H1 (cell line): ENCODE results near the gene AANAT. TPM values are rescaled to one million over a fixed set of nuclear protein-coding genes. Genes with fewer than 3 reads are reported as not detected.

Experiments
- CEBPB ChIP-seq: IDR thresholded peaks from 2 replicates; pipeline ENCODE4 v1.6.1; 2012; ENCODE audit warnings: low read depth, low read length
- FOSL1 ChIP-seq: IDR thresholded peaks from 2 replicates; pipeline ENCODE4 v1.6.1; 2011; ENCODE audit warnings: mild to moderate bottlenecking, low read depth, low read length, moderate library complexity; ENCODE audit not compliant: insufficient read depth
- KDM1A ChIP-seq: fragments of 200-600, 300-600 bp; sonication (generic); IDR thresholded peaks from 2 replicates; pipeline ENCODE4 v1.7.1; 2016; ENCODE audit warnings: mild to moderate bottlenecking, low read length, borderline replicate concordance
- KDM4A ChIP-seq: IDR thresholded peaks from one replicate; pipeline ENCODE4 v1.7.1; 2012; ENCODE audit warnings: low read depth, mild to moderate bottlenecking, moderate library complexity, low read length, inconsistent platforms; ENCODE audit not compliant: severe bottlenecking
- POU5F1 ChIP-seq: IDR thresholded peaks from 2 replicates; pipeline ENCODE4 v1.6.1; 2011; ENCODE audit warnings: low read depth, mild to moderate bottlenecking, low read length, moderate library complexity
- SRF ChIP-seq: IDR thresholded peaks from 2 replicates; pipeline ENCODE4 v1.6.1; 2011; ENCODE audit warnings: mild to moderate bottlenecking, low read depth, low read length, moderate library complexity
- TBP ChIP-seq: IDR thresholded peaks from 2 replicates; pipeline ENCODE4 v1.6.1; 2011; ENCODE audit warnings: low read depth, low read length, improper control_type of control experiment
- polyA plus RNA-seq, 7 experiments: library from polyadenylated mRNA; depleted of rRNA in 3 of 7; stranded (reverse) in 5 of 7; unstranded in 2 of 7; fragments of >200 nt in 5 of 7; fragments of 200-250 nt in 2 of 7; gene quantifications; 1 replicate in 5 of 7; 2 replicates in 1 of 7; 4 replicates in 1 of 7; pipeline versions ENCODE4 v1.2.1 to v1.2.3, GENCODE V29; 2011 to 2013; ENCODE audit warnings: missing spikeins in 2 of 7, mixed read lengths in 2 of 7
- total RNA-seq: library from RNA; stranded (reverse); fragmentation: NEBNext Ultra II Directional; extraction: Animal tissue kit (Norgen Biotek cat#: 25700); gene quantifications from 2 replicates; pipeline ENCODE4 v1.2.1, GENCODE V29; 2021
- TF ChIP-seq, protein P1 (sequence below): fragments of 300-600 bp; sonication (generic); IDR thresholded peaks from 2 replicates; pipeline ENCODE4 v1.7.1; 2012; ENCODE audit warnings: low read length, moderate library complexity, mild to moderate bottlenecking, inconsistent platforms; ENCODE audit not compliant: insufficient replicate concordance
- TF ChIP-seq, protein P2 (sequence below): IDR thresholded peaks from 2 replicates; pipeline ENCODE4 v1.6.1; 2012; ENCODE audit warnings: inconsistent platforms
- TF ChIP-seq, protein P3 (sequence below): IDR thresholded peaks from 2 replicates; pipeline ENCODE4 v1.6.1; 2012; ENCODE audit warnings: inconsistent platforms

The AANAT gene
- total and polyA plus RNA-seq, 2 of the 8 experiments (the other 6 are each of a cell fraction or from before 2014, with no cell fraction given), result 0.53 TPM; not detected in 1

DNA sequence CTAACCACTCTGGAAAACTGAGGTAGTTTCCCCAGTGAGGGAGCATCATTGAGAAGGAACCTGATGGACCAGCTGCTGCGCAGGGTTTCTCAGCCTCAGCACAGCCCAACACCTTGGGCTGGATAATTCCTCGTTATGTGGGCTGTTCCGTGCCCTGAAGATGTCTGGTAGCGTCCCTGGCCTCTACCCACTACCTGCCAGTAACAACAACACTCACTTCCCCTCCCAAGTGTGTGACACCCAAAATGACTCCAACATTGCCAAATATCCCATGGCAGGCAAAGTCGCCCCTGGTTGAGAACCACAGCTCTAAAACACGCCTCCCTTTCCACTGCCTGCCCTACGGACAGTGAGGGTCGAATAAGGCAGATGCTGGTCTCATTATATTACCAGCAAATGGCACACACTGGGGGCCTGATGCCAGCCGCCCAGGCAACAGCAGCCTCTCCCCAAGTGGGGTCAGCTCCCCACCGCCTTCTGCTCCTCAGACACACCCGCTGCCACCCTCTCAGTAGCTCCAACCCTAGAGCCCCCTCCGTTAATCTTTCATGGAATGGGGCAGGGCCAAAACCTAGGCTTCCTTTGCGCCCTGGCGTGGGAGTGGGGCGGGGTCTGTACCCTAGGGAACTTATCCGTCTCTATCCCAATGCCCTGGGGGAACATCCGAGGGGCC lies 32.8 kb downstream of the AANAT start (continued):
- TF ChIP-seq, protein P1, sequence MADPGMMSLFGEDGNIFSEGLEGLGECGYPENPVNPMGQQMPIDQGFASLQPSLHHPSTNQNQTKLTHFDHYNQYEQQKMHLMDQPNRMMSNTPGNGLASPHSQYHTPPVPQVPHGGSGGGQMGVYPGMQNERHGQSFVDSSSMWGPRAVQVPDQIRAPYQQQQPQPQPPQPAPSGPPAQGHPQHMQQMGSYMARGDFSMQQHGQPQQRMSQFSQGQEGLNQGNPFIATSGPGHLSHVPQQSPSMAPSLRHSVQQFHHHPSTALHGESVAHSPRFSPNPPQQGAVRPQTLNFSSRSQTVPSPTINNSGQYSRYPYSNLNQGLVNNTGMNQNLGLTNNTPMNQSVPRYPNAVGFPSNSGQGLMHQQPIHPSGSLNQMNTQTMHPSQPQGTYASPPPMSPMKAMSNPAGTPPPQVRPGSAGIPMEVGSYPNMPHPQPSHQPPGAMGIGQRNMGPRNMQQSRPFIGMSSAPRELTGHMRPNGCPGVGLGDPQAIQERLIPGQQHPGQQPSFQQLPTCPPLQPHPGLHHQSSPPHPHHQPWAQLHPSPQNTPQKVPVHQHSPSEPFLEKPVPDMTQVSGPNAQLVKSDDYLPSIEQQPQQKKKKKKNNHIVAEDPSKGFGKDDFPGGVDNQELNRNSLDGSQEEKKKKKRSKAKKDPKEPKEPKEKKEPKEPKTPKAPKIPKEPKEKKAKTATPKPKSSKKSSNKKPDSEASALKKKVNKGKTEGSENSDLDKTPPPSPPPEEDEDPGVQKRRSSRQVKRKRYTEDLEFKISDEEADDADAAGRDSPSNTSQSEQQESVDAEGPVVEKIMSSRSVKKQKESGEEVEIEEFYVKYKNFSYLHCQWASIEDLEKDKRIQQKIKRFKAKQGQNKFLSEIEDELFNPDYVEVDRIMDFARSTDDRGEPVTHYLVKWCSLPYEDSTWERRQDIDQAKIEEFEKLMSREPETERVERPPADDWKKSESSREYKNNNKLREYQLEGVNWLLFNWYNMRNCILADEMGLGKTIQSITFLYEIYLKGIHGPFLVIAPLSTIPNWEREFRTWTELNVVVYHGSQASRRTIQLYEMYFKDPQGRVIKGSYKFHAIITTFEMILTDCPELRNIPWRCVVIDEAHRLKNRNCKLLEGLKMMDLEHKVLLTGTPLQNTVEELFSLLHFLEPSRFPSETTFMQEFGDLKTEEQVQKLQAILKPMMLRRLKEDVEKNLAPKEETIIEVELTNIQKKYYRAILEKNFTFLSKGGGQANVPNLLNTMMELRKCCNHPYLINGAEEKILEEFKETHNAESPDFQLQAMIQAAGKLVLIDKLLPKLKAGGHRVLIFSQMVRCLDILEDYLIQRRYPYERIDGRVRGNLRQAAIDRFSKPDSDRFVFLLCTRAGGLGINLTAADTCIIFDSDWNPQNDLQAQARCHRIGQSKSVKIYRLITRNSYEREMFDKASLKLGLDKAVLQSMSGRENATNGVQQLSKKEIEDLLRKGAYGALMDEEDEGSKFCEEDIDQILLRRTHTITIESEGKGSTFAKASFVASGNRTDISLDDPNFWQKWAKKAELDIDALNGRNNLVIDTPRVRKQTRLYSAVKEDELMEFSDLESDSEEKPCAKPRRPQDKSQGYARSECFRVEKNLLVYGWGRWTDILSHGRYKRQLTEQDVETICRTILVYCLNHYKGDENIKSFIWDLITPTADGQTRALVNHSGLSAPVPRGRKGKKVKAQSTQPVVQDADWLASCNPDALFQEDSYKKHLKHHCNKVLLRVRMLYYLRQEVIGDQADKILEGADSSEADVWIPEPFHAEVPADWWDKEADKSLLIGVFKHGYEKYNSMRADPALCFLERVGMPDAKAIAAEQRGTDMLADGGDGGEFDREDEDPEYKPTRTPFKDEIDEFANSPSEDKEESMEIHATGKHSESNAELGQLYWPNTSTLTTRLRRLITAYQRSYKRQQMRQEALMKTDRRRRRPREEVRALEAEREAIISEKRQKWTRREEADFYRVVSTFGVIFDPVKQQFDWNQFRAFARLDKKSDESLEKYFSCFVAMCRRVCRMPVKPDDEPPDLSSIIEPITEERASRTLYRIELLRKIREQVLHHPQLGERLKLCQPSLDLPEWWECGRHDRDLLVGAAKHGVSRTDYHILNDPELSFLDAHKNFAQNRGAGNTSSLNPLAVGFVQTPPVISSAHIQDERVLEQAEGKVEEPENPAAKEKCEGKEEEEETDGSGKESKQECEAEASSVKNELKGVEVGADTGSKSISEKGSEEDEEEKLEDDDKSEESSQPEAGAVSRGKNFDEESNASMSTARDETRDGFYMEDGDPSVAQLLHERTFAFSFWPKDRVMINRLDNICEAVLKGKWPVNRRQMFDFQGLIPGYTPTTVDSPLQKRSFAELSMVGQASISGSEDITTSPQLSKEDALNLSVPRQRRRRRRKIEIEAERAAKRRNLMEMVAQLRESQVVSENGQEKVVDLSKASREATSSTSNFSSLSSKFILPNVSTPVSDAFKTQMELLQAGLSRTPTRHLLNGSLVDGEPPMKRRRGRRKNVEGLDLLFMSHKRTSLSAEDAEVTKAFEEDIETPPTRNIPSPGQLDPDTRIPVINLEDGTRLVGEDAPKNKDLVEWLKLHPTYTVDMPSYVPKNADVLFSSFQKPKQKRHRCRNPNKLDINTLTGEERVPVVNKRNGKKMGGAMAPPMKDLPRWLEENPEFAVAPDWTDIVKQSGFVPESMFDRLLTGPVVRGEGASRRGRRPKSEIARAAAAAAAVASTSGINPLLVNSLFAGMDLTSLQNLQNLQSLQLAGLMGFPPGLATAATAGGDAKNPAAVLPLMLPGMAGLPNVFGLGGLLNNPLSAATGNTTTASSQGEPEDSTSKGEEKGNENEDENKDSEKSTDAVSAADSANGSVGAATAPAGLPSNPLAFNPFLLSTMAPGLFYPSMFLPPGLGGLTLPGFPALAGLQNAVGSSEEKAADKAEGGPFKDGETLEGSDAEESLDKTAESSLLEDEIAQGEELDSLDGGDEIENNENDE, result no peak
- TF ChIP-seq, protein P2, sequence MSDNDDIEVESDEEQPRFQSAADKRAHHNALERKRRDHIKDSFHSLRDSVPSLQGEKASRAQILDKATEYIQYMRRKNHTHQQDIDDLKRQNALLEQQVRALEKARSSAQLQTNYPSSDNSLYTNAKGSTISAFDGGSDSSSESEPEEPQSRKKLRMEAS, result no peak
- TF ChIP-seq CEBPB, result no peak
- no peak for TF ChIP-seq SRF
- no peak for TF ChIP-seq FOSL1
- TF ChIP-seq, protein P3, sequence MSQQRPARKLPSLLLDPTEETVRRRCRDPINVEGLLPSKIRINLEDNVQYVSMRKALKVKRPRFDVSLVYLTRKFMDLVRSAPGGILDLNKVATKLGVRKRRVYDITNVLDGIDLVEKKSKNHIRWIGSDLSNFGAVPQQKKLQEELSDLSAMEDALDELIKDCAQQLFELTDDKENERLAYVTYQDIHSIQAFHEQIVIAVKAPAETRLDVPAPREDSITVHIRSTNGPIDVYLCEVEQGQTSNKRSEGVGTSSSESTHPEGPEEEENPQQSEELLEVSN, result no peak
- TF ChIP-seq TBP, result no peak
- no peak for TF ChIP-seq KDM4A
- TF ChIP-seq KDM1A, result no peak
- no peak for TF ChIP-seq POU5F1
